COLO829 (cell line): ENCODE results near the gene RSRC2.
A peak's percentile ranks its signal among the peaks of the same experiment; 100 is the strongest.
"Not testable (repeated sequence)": the region's sequence is repeated elsewhere in the genome, so short reads cannot be mapped to it uniquely, and the experiment has no call there.

Experiments
- DNase-seq: peaks from one replicate; pipeline ENCODE4 v3.0.0; 2012; ENCODE audit warnings: low spot score

The RSRC2 gene

DNA sequence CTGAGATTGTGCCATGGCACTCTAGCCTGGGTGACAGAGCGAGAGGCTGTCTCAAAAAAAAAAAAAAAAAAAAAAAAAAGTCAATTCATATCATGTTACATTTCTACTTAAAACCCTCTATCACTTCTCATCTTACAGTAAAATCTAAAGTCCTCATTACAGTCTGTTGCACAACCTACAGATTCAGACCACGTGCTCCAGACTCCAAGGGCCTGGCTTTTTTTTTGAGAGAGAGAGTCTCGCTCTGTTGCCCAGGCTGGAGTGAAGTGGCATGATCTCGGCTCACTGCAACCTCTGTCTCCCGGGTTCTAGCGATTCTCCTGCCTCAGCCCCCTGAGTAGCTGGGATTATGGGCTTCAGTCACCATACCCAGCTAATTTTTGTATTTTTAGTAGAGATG, 40.4 kb downstream of the RSRC2 start:
- DNase-seq: not testable (repeated sequence)

- not testable (repeated sequence) for DNase-seq
Observed at GRCh38 chr12:122484385-122484784, 42.4 kb downstream of the RSRC2 start.

DNA sequence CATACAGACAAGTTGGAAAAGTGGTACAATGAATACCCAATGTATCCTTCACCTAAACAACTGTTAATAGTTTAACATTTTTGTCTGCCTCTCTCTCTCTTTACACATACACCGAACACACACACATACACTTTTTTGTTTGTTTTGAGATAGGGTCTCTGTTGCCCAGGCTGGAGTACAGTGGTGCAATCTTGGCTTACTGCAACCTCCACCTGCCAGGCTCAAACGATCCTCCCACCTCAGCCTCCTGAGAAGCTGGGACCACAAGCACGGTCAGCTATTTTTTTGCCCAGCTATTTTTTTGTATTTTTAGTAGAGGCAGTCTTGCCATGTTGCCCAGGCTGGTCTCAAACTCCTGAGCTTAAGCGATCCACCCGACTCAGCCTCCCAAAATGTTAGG, 42.8 kb downstream of the RSRC2 start:
- DNase-seq: no peak

DNA sequence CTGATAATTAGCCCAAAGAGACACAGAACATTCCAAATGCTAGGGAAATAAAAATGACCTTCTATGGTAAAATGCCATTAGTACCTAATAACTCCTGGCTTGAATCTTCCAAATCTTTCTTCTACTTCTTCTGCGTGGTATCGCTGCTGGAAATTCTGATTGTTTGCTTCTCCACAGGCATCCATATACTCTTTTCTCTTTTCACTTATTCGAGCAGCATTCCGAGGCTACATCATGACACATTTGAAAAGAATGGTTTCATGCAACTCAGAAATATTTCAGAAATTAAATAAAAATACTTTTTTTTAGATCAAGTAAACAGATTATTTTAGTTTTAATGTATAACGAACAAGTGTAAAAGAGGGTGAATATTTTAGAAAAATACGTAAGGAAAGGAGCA, 44.9 kb downstream of the RSRC2 start:
- no peak for DNase-seq

- DNase-seq: no peak
Observed at GRCh38 chr12:122480753-122481152, 46.0 kb downstream of the RSRC2 start.

- DNase-seq: no peak
Observed at GRCh38 chr12:122474324-122474716, 52.4 kb downstream of the RSRC2 start.

DNA sequence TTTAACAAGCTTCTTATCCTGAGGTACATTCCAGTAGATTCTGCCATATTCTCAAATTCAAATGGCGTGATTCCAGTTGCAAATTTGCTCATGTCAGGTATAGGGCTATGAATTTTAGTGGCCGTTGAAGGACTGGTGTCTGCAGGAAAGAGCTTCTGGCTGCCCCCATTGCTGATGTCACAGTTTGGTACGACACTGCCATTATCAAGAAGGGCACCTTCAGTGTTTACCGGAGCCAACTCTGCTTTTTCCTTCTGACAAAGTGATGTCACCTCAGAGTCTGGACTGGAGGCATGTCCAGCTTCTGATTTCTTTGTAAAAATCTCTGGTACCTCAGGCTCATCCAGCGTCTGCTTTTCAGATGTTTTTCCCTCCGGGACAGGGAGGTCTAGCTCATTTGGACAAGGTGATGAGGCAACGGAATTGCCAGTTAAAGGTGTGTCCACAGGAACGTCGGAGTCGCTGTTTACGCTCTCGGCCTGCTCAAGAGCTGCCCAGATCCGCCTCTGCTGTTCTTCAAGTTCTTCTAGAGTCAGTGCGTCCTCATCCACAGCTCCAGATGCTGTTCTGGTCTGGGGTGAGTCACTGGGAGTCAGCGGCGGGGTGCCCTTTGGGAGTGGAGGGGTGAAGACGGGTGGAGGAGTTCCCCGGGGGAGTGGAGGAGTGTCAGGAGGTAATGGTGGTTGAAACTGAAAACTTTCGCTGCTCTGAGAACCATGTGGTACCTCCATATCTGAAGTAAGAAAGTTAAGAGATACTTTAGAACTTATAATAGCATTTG, 53.0 kb downstream of the RSRC2 start:
- DNase-seq: no peak

- peak; percentile 43 for DNase-seq
Observed at GRCh38 chr12:122471324-122472226, 55.2 kb downstream of the RSRC2 start.

DNA sequence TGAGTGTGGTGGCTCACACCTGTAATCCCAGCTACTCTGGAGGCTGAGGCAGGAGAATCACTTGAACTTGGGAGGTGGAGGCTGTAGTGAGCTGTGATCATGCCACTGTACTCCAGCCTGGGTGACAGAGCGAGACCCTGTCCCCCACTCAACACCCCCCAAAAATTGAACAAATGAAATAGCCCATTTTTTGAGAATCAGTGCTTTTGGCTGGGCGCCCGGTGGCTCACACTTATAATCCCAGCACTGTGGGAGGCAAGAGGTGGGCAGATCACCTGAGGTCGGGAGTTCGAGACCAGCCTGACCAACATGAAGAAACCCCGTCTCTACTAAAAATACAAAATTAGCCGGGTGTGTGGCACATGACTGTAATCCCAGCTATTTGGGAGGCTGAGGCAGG, 56.2 kb downstream of the RSRC2 start:
- DNase-seq: not testable (repeated sequence)

DNA sequence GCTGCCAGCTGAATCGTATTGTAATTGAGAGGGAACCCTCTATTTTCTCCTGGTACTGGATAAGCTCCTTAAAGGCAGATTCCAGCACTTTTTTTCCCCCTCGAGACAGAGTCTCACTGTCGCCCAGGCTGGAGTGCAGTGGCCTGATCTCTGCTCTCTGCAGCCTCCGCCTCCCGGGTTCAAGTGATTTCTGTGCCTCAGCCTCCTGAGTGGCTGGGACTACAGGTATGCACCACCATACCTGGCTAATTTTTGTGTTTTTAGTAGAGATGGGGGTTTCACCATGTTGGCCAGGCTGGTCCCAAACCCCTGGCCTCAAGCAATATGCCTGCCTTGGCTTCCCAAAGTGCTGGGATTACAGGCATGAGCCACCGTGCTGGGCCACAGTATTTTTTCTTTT, 56.9 kb downstream of the RSRC2 start:
- not testable (repeated sequence) for DNase-seq

GRCh38 chr12:122467983-122468382, 58.8 kb downstream of the RSRC2 start:
- no peak for DNase-seq

GRCh38 chr12:122464317-122465042, 62.3 kb downstream of the RSRC2 start:
- DNase-seq: peak; percentile 92

GRCh38 chr12:122460641-122461040, 66.1 kb downstream of the RSRC2 start:
- no peak for DNase-seq

DNA sequence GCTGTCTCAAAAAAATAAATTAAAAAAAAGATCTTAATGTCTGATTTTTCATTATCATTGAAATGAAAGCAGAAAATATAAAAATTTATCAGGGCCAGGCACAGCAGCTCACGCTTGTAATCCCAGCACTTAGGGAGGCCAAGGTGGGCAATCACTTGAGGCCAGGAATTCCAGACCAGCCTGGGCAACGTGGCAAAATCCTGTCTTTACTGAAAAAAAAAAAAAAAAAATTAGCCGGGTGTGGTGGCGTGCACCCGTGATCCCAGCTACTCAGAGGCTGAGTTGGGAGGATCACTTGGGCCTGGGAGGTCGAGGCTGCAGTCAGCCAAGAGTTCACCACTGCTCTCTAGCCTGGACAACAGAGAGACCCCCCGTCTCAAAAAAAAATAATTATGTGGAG, 66.7 kb downstream of the RSRC2 start:
- no peak for DNase-seq

- no peak for DNase-seq
Observed at GRCh38 chr12:122459211-122459610, 67.5 kb downstream of the RSRC2 start.

GRCh38 chr12:122458105-122459035, 68.4 kb downstream of the RSRC2 start:
- DNase-seq: no peak

DNA sequence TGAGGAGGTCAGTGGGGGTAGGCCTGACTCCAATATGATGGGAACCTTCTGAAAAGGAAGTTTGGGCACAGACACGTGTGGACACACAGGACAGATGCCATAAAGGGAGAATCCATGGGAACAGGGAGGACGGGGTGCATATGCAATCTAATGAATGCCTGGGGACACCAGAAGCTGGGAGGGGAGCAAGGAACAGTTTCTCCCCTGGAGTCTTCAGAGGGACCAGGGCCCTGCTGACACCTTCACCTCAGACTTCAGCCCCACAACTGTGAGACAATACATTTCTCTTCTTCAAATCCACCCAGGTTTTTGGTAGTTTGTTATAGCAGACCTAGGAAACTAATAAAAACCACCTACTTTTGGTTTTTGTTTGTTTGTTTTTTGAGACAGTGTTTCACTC, 69.1 kb downstream of the RSRC2 start:
- no peak for DNase-seq

- DNase-seq: no peak
Observed at GRCh38 chr12:122454739-122455138, 72.0 kb downstream of the RSRC2 start.

DNA sequence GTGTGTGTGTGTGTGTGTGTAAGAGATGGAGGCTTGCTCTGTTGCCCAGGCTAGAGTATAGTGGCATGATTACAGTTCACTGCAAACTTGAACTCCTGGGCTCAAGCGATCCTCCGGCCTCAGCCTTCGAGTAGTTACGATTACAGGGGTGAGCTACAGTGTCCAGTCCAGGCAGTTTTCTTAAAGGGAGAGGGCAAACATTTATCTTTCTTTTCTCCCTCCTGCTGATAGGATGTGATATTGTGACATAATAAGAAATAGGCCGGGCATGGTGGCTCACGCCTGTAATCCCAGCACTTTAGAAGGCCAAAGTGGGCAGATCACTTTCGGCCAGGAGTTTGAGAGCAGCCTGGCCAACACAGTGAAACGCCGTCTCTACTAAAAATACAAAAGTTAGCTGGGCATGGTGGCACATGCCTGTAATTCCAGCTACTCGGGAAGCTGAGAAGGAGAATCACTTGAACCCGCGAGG, 72.5 kb downstream of the RSRC2 start:
- no peak for DNase-seq
